IPS-18c (cell line): ENCODE measurements around the gene MAPT.

Experiments
- H3K4me3 ChIP-seq: 2 replicates; pipeline ENCODE4 v1.7.0; 2013; ENCODE audit warnings: low read depth, mild to moderate bottlenecking, low read length, moderate library complexity; ENCODE audit not compliant: insufficient read depth
- H3K9me3 ChIP-seq: one replicate; pipeline ENCODE4 v1.6.1; 2013; ENCODE audit warnings: mild to moderate bottlenecking, low read length, moderate library complexity; ENCODE audit not compliant: control insufficient read depth, insufficient read depth

The MAPT gene

GRCh38 chr17:46047856-46048255 is 153.5 kb downstream of the MAPT start:
- no peak overlapping the region for H3K4me3 ChIP-seq

DNA sequence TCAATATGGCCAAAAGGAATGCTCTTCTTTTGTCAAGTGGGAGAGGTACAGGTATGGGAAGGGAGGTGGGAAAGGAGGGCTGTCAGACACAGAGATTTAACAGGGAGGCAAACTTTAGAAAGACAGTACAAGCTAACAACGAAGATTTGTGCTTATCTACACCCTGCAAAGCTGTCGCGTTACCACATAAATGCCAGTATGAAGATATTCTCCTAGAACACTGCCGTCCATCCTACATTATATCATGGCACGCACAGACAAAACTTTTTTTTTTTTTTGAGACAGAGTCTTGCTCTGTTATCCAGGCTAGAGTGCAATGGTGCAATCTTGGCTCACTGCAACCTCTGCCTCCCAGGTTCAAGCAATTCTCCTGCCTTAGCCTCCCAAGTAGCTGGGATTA is 155.3 kb downstream of the MAPT start:
- Histone ChIP-seq H3K4me3 (no peak overlapping the region), H3K9me3 (no peaks in the 10 kb centered on the region)

More at GRCh38 chr17:46047856-46048255, 153.5 kb downstream of the MAPT start:
- no peaks in the 10 kb centered on the region for H3K9me3 ChIP-seq

DNA sequence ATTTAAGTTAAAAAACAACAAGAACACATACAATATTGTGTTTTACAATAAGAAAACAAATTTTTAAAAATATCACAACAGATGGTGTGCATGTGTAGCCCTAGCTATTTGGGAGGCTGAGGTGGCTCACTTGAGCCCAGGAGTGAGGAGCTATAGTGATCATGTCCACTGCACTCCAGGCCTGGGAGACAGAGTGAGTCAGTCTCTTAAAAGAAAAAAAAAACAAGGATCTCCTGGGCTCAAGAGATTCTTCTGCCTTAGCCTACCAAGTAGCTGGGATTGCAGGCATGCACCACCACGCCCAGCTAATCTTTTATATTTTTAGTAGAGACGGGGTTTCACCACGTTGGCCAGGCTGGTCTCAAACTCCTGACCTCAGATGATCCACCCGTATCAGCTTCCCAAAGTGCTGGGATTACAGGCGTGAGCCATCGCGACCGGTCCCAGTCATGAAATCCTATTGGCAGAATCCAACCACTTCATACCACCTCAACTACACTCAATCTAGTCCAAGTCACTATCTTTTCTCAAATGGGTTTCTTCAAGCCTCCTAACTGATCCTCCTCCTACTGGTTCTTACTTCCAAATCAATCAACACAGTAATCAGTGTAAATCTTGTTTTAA is 159.7 kb downstream of the MAPT start:
- H3K9me3 ChIP-seq: no peaks in the 10 kb centered on the region
- H3K4me3 ChIP-seq: no peak overlapping the region

- Histone ChIP-seq H3K9me3 (no peaks in the 10 kb centered on the region), H3K4me3 (no peak overlapping the region)
Observed at GRCh38 chr17:46056800-46057304, 162.5 kb downstream of the MAPT start.

- Histone ChIP-seq H3K4me3 (no peak overlapping the region), H3K9me3 (no peaks in the 10 kb centered on the region)
Observed at GRCh38 chr17:46057366-46057765, 163.0 kb downstream of the MAPT start.

GRCh38 chr17:46059486-46059885 is 165.1 kb downstream of the MAPT start:
- H3K9me3 ChIP-seq: no peaks in the 10 kb centered on the region
- H3K4me3 ChIP-seq: no peak overlapping the region

- H3K4me3 ChIP-seq: no peak overlapping the region
- no peaks in the 10 kb centered on the region for H3K9me3 ChIP-seq
Observed at GRCh38 chr17:46060461-46060860, 166.1 kb downstream of the MAPT start.

DNA sequence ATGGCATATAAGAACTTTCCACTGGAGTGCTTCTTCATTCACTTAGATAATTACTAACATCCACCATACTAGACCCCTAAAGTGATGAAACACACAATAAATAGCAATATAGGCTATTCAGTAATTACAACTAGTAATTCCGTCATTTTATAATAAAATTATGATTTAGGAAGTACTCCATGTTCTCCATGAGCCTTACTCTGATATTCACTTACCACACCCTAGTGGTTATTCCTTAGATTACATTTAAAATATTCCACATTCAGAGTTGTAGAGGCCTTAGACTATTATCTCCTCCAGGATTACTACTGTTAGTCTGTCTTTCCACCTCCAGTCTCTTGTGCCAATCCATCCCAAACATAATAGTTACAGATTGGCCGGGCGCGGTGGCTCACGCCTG is 167.1 kb downstream of the MAPT start:
- H3K4me3 ChIP-seq: no peak overlapping the region
- no peaks in the 10 kb centered on the region for H3K9me3 ChIP-seq

GRCh38 chr17:46063241-46063640 is 168.9 kb downstream of the MAPT start:
- H3K9me3 ChIP-seq: no peaks in the 10 kb centered on the region
- H3K4me3 ChIP-seq: no peak overlapping the region

DNA sequence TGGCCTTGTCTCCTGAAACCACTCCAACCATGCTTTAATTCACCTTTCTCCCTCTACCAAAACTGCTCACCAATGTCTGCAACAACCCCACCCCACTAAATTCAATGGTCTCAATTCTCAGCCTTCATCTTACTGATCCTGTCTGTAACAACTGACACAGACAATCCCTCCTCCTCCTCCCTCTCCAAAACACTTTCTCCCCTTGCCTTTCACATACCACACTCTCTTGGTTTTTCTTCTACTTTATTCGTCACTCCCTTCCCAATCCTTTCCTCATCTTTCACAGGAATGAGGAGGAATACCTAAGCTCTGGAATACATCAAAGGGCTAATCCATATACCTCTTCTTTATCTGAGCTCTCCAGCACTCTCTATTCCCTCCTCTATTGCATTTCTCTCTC is 170.1 kb downstream of the MAPT start:
- Histone ChIP-seq H3K4me3 (no peak overlapping the region), H3K9me3 (no peaks in the 10 kb centered on the region)

DNA sequence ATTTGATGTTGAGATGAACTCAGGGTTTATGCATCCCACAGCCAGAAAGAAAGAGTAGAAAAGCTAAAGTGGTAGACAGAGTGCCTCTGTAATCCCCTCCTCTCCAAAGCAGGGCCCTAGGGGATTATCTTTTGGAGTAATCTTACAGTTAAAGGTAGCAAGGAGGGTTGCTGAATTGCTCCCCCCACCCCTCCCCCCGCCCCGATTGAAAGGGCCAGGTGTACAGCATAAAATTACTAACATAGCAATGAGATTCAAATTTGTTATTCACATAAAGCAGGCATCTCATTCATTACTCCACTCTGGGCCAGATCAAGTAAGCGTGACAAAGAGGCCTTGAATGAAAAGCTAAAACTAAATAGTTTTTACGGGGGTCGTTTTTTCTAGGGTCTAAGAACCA is 177.4 kb downstream of the MAPT start:
- Histone ChIP-seq H3K4me3 (no peak overlapping the region), H3K9me3 (no peaks in the 10 kb centered on the region)

DNA sequence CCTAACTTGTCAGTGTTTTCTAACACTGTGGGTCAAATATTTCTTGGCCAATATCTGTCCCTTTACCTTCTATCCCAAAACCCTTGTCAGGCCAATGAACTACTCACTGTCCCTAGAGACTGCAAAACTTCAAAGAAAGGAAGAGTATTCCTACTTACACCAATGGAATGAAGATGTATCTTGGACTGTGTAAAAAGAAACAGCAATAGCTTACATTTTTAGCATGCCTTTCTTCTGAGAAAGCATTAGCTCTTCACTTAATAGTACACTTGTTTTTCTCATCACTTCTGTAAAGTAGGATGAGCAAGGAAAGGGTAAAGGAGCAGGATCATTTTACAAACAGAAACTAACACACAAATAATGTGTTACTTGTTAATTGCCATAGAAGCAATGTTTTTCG is 178.6 kb downstream of the MAPT start:
- Histone ChIP-seq H3K4me3 (no peak overlapping the region), H3K9me3 (no peaks in the 10 kb centered on the region)

DNA sequence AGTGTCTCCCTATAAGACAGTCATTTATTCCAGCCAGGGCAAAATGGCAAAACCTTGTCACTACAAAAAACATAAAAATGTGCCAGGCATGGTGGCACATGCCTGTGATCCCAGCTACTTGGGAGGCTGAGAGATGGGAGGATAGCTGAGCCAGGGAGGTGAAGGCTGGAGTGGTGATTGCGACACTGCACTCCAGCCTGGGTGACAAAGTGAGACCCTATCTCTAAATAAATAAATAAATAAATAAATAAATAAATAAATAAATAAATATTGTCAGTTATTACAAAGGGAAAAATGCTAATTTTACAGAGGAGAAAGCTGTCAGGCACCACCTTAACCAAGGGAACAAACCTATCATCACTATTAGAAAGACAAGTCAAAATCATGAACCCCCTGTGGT is 180.2 kb downstream of the MAPT start:
- Histone ChIP-seq H3K9me3 (no peaks in the 10 kb centered on the region), H3K4me3 (no peak overlapping the region)
